ENCODE measurements around the gene MBD3L4. TPM values are rescaled to one million over a fixed set of nuclear protein-coding genes. Genes with fewer than 3 reads are reported as not detected.
"Not testable (repeated sequence)": the region's sequence is repeated elsewhere in the genome, so short reads cannot be mapped to it uniquely, and the experiment has no call there.

MBD3L4 gene
- total and polyA plus RNA-seq, 4 donors: not detected

DNA sequence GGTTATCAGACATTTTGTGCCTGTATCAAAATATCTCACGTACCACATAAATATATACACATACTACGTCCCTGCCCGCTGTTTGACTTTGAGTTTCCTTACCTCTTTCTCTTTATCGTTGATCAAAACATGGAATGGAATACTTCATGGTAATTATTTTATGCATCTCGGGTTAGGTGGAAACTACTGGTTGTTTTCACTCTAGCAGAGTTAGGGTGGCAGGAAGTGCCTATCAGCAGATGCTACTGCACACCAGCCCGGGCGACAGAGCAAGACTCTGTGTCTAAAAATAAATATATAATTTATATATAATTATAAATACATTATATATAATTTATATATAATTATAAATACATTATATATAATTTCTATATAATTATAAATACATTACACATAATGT, 12.9 kb upstream of the MBD3L4 start:
- no CpG with 5 or more reads among the region's 7 CpGs for WGBS (ENCODE audit: insufficient coverage)
- H3K27me3 ChIP-seq (ENCODE audit: control insufficient read depth, insufficient read depth, low read length); H3K36me3 ChIP-seq (ENCODE audit: control insufficient read depth, insufficient read depth, low read length); H3K4me3 ChIP-seq (ENCODE audit: low read depth, low read length); H3K9me3 ChIP-seq (ENCODE audit: control insufficient read depth, insufficient read depth, low read length); DNase-seq (ENCODE audit: low read depth in 4 of 6, low spot score in 6 of 6); H3K27ac ChIP-seq (ENCODE audit: low read depth, low read length); H3K4me1 ChIP-seq (ENCODE audit: control insufficient read depth, insufficient read depth, low read length): not testable (repeated sequence)

DNA sequence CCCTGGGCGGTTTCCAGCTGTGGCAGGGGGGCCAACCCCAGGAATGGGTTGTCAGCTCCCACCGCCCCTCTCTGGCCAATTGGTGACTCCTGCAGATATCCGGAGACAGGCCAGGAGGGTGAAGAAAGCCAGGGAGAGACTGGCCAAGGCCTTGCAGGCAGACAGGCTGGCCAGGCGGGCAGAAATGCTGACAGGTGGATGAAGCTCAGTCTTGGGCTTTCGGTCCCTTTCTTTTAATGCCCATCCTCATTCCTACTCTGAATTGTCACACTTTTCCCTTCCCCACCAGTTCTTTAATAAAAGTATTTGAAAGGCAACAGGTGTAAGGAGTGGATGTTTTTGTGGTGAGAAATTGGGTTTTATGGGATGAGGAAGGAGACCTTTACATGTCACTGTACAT, 11.4 kb upstream of the MBD3L4 start:
- not testable (repeated sequence) for H3K27ac ChIP-seq (ENCODE audit: low read depth, low read length); H3K4me1 ChIP-seq (ENCODE audit: control insufficient read depth, insufficient read depth, low read length)
- no CpG with 5 or more reads among the region's 5 CpGs for WGBS (ENCODE audit: insufficient coverage)

DNA sequence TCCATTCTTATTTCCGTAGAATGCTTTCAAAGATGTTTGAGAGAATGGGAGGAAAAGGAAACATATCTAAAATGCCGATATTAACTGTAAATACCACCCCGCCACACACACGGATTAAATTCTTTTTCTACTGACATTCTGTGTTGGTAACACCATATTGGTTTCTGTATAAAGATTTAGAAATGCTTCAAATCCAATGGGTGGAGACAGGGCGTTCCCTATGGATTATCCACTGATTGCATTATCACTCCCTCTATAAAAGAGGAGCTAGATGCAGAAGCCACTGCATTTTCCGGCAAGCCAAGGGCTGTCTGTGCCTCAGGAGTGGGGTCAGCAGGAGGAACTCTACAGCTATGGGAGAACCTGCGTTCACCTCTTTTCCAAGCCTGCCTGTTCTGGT, 9.0 kb upstream of the MBD3L4 start, which contains the start of gene MBD3L2:
MBD3L2 (plus strand) TSS at position 301 of the 400 bp plus-strand sequence; CDS start at position 354, 53 bp downstream.
- DNase-seq (ENCODE audit: low read depth in 4 of 6, low spot score in 6 of 6); H3K27ac ChIP-seq (ENCODE audit: low read depth, low read length); H3K9me3 ChIP-seq (ENCODE audit: control insufficient read depth, insufficient read depth, low read length); H3K36me3 ChIP-seq (ENCODE audit: control insufficient read depth, insufficient read depth, low read length); H3K4me3 ChIP-seq (ENCODE audit: low read depth, low read length); H3K27me3 ChIP-seq (ENCODE audit: control insufficient read depth, insufficient read depth, low read length); H3K4me1 ChIP-seq (ENCODE audit: control insufficient read depth, insufficient read depth, low read length): not testable (repeated sequence)
- no CpG with 5 or more reads among the region's 7 CpGs for WGBS (ENCODE audit: insufficient coverage)

More for the DNA sequence above, 11.4 kb upstream of the MBD3L4 start:
- not testable (repeated sequence) for H3K36me3 ChIP-seq (ENCODE audit: control insufficient read depth, insufficient read depth, low read length); H3K4me3 ChIP-seq (ENCODE audit: low read depth, low read length); H3K9me3 ChIP-seq (ENCODE audit: control insufficient read depth, insufficient read depth, low read length); H3K27me3 ChIP-seq (ENCODE audit: control insufficient read depth, insufficient read depth, low read length); DNase-seq (ENCODE audit: low read depth in 4 of 6, low spot score in 6 of 6)

DNA sequence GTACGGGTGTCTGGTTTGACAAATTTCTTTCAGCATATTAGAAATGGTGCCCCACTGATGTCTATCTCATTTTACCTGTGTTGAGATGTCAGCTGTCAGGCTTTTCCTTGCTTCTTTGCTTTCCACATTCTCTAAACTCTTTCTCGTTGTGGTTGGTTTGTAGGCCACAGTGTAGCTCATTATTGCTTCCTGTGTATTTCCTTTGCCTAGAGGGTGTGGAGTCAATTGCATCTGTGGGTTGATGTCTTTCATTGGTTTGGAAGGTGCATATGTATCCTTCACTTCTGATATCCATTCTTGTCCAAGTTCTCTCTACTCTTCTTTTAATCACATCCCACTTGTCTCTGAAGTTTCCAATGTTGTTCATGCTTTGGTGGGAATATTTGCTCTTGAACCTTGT, 1.6 kb upstream of the MBD3L4 start:
- H3K36me3 ChIP-seq (ENCODE audit: control insufficient read depth, insufficient read depth, low read length); H3K27me3 ChIP-seq (ENCODE audit: control insufficient read depth, insufficient read depth, low read length): not testable (repeated sequence)
- WGBS (ENCODE audit: insufficient coverage): no CpG with 5 or more reads among the region's 2 CpGs

DNA sequence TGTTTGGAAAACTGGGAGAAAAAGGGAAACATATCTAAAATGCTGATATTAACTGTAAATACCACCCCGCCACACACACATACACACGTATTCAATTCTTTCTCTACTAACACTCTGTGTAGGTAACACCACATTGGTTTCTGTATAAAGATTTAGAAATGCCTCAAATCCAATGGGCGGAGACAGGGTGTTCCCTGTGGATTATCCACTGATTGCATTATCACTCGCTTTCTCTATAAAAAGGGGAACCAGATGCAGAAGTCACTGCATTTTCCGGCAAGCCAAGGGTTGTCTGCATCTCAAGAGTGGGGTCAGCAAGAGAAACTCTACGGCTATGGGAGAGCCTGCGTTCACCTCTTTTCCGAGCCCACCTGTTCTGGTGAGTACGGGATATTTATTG, 9.7 kb downstream of the MBD3L4 start, which contains the start of gene MBD3L5:
MBD3L5 (plus strand) TSS at position 301 of the 400 bp plus-strand sequence; CDS start at position 335, 34 bp downstream.
- not testable (repeated sequence) for DNase-seq (ENCODE audit: low read depth in 4 of 6, low spot score in 6 of 6)

More for the DNA sequence above, 1.6 kb upstream of the MBD3L4 start:
- H3K9me3 ChIP-seq (ENCODE audit: control insufficient read depth, insufficient read depth, low read length); H3K4me3 ChIP-seq (ENCODE audit: low read depth, low read length); DNase-seq (ENCODE audit: low read depth in 4 of 6, low spot score in 6 of 6); H3K4me1 ChIP-seq (ENCODE audit: control insufficient read depth, insufficient read depth, low read length); H3K27ac ChIP-seq (ENCODE audit: low read depth, low read length): not testable (repeated sequence)

DNA sequence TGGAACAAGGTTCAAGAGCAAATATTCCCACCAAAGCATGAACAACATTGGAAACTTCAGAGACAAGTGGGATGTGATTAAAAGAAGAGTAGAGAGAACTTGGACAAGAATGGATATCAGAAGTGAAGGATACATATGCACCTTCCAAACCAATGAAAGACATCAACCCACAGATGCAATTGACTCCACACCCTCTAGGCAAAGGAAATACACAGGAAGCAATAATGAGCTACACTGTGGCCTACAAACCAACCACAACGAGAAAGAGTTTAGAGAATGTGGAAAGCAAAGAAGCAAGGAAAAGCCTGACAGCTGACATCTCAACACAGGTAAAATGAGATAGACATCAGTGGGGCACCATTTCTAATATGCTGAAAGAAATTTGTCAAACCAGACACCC, 11.2 kb downstream of the MBD3L4 start:
- not testable (repeated sequence) for H3K27ac ChIP-seq (ENCODE audit: low read depth, low read length); H3K9me3 ChIP-seq (ENCODE audit: control insufficient read depth, insufficient read depth, low read length); DNase-seq (ENCODE audit: low read depth in 4 of 6, low spot score in 6 of 6); H3K27me3 ChIP-seq (ENCODE audit: control insufficient read depth, insufficient read depth, low read length); H3K36me3 ChIP-seq (ENCODE audit: control insufficient read depth, insufficient read depth, low read length); H3K4me3 ChIP-seq (ENCODE audit: low read depth, low read length); H3K4me1 ChIP-seq (ENCODE audit: control insufficient read depth, insufficient read depth, low read length)
- no CpG with 5 or more reads among the region's 1 CpG for WGBS (ENCODE audit: insufficient coverage)

More for the DNA sequence above, 9.7 kb downstream of the MBD3L4 start, which contains the start of gene MBD3L5:
- H3K27me3 ChIP-seq (ENCODE audit: control insufficient read depth, insufficient read depth, low read length); H3K4me3 ChIP-seq (ENCODE audit: low read depth, low read length); H3K9me3 ChIP-seq (ENCODE audit: control insufficient read depth, insufficient read depth, low read length); H3K4me1 ChIP-seq (ENCODE audit: control insufficient read depth, insufficient read depth, low read length); H3K36me3 ChIP-seq (ENCODE audit: control insufficient read depth, insufficient read depth, low read length); H3K27ac ChIP-seq (ENCODE audit: low read depth, low read length): not testable (repeated sequence)
- WGBS (ENCODE audit: insufficient coverage): no CpG with 5 or more reads among the region's 9 CpGs

DNA sequence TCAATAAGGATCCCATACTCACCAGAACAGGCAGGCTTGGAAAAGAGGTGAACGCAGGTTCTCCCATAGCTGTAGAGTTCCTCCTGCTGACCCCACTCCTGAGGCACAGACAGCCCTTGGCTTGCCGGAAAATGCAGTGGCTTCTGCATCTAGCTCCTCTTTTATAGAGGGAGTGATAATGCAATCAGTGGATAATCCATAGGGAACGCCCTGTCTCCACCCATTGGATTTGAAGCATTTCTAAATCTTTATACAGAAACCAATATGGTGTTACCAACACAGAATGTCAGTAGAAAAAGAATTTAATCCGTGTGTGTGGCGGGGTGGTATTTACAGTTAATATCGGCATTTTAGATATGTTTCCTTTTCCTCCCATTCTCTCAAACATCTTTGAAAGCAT, 18.6 kb downstream of the MBD3L4 start, which contains the start of gene MBD3L2B:
MBD3L2B (minus strand) TSS at position 101 of the 400 bp plus-strand sequence; CDS start at position 67, 34 bp downstream.
- not testable (repeated sequence) for H3K36me3 ChIP-seq (ENCODE audit: control insufficient read depth, insufficient read depth, low read length); DNase-seq (ENCODE audit: low read depth in 4 of 6, low spot score in 6 of 6); H3K4me1 ChIP-seq (ENCODE audit: control insufficient read depth, insufficient read depth, low read length); H3K4me3 ChIP-seq (ENCODE audit: low read depth, low read length); H3K9me3 ChIP-seq (ENCODE audit: control insufficient read depth, insufficient read depth, low read length); H3K27ac ChIP-seq (ENCODE audit: low read depth, low read length); H3K27me3 ChIP-seq (ENCODE audit: control insufficient read depth, insufficient read depth, low read length)
- WGBS (ENCODE audit: insufficient coverage): no CpG with 5 or more reads among the region's 6 CpGs

DNA sequence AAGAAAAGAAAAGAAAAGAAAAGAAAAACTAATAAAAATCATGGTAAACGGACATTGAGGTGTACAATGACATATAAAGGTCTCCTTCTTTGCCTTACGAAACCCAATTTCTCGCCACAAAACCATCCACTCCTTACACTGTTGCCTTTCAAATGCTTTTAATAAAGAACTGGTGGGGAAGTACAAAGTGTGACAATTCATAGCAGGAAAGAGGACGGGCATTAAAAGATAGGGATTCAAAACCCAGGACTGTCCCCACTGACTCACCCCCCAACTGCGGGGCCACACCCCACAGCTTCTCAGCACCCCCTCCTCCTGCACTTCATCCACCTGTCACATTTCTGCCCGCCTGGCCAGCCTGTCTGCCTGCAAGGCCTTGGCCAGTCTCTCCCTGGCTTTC, 21.2 kb downstream of the MBD3L4 start:
- no peak overlapping the region for H3K27ac ChIP-seq (ENCODE audit: low read depth, low read length)
- whole genome bisulfite sequencing (ENCODE audit: insufficient coverage): no CpG with 5 or more reads among the region's 6 CpGs
- H3K4me3 ChIP-seq (ENCODE audit: low read depth, low read length): no peak overlapping the region
- H3K36me3 ChIP-seq (ENCODE audit: control insufficient read depth, insufficient read depth, low read length): no peaks in the 10 kb centered on the region
- no peaks in the 10 kb centered on the region for H3K27me3 ChIP-seq (ENCODE audit: control insufficient read depth, insufficient read depth, low read length)
- no peaks in the 10 kb centered on the region for H3K4me1 ChIP-seq (ENCODE audit: control insufficient read depth, insufficient read depth, low read length)
- no peak for DNase-seq (ENCODE audit: low read depth in 4 of 6, low spot score in 6 of 6)
- no peaks in the 10 kb centered on the region for H3K9me3 ChIP-seq (ENCODE audit: control insufficient read depth, insufficient read depth, low read length)

DNA sequence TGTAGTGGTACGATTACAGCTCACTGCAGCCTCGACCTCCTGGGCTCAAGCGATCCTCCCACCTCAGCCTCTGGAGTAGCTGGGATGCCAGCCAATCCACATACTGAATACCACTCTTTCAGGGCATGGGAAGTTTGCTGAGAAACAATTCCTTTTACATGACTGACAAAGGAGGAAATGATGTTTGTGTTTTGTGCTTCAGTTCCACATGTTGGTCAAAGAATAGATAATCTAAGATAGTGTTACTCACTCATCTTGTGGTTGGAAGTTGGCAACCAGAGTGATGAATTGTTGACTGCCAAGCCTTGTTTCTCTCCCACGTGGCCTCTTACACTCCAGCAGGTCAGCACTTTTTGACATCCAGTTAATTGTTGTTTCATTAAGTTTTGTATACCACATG, 26.3 kb downstream of the MBD3L4 start:
- H3K4me3 ChIP-seq (ENCODE audit: low read depth, low read length): no peak overlapping the region
- no peak for DNase-seq (ENCODE audit: low read depth in 4 of 6, low spot score in 6 of 6)
- WGBS (ENCODE audit: insufficient coverage): 90% methylated on average over 2 of the region's 4 CpGs
- H3K27me3 ChIP-seq (ENCODE audit: control insufficient read depth, insufficient read depth, low read length): no peaks in the 10 kb centered on the region
- no peak overlapping the region for H3K27ac ChIP-seq (ENCODE audit: low read depth, low read length)
- no peaks in the 10 kb centered on the region for H3K36me3 ChIP-seq (ENCODE audit: control insufficient read depth, insufficient read depth, low read length)
- no peaks in the 10 kb centered on the region for H3K4me1 ChIP-seq (ENCODE audit: control insufficient read depth, insufficient read depth, low read length)
- H3K9me3 ChIP-seq (ENCODE audit: control insufficient read depth, insufficient read depth, low read length): no peaks in the 10 kb centered on the region

DNA sequence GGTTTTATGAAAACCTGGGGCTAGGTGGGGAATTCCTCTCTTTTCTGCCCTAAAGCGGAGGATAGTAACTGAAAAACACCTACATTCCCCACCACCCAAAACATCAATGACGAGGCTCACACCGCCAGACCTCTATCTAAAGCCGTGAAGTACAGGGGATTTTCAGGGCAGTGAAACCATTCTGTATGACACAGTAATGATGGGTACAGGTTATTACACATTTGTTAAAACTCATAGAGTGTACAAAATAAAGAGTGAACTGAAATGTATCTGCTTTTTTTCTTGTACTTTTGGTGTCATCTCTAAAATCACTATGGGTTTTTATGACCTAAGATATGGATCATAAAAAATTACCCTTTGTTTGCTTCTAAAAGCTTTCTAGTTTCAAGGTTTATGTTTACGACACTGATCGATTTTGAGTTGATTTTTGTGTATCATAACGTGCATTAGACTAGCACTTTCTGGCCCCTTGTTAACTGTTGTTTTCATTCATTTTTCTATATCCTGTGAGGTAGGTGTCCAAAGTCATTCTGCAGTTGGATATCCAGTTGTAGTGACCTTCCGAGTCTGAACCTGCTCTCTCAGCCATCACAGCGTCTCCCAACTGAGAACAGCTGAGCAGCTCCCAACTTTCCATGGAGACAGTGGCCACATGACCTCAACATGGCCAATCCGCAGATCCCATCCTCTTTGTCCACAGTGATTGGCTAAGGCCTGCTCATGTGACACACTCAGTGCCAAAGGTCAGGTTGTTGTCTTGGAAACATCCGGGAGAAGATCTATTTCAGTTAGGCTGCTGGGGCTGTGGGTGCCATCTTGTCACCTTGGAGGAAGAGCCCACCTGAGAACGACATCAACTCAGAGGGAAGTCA, 29.0 kb downstream of the MBD3L4 start:
- no peaks in the 10 kb centered on the region for H3K4me1 ChIP-seq (ENCODE audit: control insufficient read depth, insufficient read depth, low read length)
- H3K27ac ChIP-seq (ENCODE audit: low read depth, low read length): no peak overlapping the region
- 87% methylated on average over 5 of the region's 12 CpGs for WGBS (ENCODE audit: insufficient coverage)
- no peaks in the 10 kb centered on the region for H3K36me3 ChIP-seq (ENCODE audit: control insufficient read depth, insufficient read depth, low read length)
- H3K4me3 ChIP-seq (ENCODE audit: low read depth, low read length): no peak overlapping the region
- H3K27me3 ChIP-seq (ENCODE audit: control insufficient read depth, insufficient read depth, low read length): no peaks in the 10 kb centered on the region
- DNase-seq (ENCODE audit: low read depth in 4 of 6, low spot score in 6 of 6): no peak
- H3K9me3 ChIP-seq (ENCODE audit: control insufficient read depth, insufficient read depth, low read length): no peaks in the 10 kb centered on the region

All from spinal cord (tissue), 10 donors.